ENCODE results near the gene KRT3.
"Not testable (repeated sequence)": the region's sequence is repeated elsewhere in the genome, so short reads cannot be mapped to it uniquely, and the experiment has no call there.

Gene KRT3

DNA sequence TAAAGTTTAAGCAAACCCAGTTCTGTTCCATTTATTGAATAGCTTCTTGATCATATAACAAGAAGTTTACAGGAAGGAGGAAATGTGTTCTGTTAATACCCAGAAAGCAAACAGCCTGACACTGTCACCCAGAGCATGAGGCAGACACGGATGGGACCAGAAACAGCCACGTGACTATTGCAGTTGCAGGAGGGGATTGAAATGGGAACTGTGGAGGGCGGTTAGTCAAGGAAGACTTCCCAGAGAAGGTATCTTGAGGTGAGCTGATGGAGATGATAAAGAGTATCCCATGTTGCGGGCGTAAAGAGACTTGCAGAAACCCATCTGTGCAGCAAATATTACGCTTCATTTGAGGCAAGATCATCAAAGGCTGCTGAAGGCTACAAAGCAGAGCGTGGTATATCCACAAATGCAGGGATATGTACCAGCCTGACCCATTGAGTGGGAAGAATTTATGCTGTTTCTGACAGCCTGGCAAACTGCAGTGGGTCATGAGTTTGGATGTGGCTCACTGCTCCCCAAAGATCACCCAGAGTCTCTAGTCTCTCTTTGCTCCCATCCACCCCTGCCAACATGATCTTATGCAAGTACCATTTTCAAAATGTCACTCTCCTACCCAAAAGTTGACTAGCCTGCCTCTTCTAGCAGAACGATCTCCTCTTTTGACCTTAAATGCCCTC lies 39.5 kb downstream of the KRT3 start:
- no peak for DNase-seq

DNA sequence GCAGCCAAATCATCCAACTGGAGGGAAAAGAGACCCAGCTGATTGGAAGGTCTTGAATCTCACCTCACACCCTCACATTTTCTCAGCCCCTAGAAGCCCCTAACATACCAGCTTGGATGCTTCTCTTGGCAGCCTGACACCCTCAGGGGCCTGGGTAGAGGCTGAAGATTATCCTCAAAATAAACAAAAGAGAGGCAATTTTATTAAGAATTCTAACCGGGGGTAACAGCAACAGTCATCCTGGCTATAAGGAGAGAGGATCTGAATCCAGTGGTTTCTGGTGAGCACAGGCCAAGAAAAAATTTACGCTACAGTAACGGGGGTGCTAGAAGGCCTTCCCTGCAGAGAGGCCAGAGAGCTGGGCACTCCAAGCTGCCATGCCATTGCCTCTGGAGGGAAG lies 40.4 kb downstream of the KRT3 start:
- no peak for DNase-seq

DNA sequence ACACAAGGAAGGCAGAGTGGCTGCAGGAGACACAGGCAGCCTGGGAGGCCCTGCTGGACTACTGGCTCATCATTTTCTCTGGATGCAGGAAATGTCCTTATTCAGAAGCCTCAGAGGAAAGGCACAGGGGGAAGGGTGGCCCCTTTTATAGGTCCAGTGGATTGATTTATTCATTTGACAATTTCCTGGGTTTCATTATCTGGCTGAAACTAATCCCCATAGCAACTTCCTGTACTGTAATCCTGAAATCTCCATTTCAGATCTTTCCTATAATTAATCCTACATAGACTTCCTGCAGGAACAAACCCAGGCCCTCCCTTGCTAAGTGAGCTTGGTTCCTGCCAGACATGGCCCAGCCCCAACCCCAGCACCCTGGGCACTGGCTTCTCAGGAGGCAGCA lies 41.8 kb downstream of the KRT3 start:
- no peak for DNase-seq

DNA sequence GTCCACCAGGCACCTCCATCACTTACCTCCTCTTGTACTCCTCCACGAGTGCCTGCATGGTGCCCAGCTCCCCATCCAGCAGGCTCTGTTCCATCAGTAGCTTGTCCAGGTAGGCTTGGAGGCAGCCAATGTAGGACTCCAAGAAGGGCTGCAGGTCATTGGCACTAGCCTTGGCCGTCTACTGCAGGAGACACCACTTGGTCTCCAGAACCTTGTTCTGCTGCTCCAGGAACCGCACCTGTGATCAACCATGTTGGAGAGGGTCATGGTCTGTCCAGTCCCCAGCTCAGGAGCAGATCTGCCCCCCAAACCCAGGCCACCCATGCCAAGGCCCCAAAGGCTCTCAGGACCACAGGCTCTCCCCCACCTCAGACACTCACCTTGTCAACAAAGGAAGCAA lies 42.6 kb downstream of the KRT3 start:
- no peak for DNase-seq

DNA sequence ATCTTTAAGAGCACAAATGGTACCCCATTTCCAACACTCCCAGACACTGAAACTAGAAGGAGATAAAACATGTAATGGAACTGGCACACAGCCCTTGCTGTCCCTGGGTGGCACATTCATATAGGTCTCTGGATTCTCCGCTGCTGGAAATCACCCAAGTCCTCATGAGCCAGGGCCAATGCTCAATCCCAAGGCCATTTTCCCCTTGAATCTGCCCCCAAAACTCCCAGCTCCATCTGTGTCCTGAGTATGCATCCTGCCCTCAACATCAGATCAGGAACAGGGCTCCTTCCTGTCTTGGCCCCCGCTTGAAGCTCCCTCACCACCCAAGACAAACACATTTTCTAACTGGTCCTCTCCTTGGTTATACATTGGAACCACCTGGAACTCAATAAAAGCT lies 43.4 kb downstream of the KRT3 start:
- no peak for DNase-seq

DNA sequence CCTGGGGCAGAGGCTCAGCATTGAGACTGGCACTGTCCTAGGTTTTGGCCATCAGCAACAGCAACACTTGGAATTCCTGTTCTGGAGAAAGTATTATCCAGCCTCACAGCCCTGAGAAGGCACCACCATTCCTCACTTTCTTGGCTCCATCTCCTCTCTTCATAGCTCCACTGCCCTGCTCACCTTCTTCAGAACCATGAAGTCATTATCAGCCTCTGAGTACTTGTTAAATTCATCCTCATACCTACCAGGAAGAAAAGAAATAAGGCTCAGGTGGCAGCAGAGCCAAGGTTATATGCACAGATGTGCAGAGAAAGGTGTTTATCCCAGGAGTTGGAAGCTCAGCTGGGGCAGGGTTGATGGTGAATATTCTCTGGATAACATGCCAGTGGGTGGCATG lies 44.1 kb downstream of the KRT3 start:
- no peak for DNase-seq

DNA sequence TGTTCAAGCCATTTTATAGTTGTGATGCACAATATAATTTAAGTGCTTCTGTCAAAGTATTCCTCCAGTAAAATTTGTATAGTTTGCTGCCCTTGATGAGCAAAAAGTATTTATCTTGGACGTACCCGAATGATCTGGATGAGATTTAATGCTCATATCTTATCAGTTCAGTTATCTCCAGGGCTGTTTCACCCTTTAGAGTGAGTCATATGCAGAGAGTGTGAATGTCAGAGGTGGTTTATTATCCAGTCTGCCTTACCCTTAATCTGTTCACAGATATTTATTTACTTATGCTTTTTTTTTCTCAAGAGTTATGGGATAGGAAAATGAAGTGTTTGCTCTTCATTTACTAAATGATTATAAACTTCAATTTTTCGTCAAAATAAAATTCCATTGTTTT lies 45.4 kb downstream of the KRT3 start:
- not testable (repeated sequence) for DNase-seq

DNA sequence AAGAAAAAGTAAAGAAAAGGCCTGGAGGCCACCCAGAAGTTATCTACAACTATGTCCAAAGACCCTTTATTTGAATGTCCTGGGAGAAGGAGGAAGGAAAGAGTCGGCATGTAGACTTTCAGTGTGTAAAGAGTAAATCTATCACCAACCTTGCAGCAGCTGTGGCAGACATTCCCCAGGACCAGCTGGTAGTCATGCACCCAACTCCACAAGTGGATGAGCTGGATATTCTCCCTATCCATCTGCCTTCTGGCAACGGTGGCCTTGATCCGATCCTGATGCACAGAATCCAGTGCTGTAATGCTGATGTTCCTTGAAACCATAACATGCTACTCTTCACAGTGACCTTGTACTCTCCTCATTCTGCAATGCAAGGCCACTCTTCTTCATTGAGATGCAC lies 46.1 kb downstream of the KRT3 start:
- DNase-seq: no peak

DNA sequence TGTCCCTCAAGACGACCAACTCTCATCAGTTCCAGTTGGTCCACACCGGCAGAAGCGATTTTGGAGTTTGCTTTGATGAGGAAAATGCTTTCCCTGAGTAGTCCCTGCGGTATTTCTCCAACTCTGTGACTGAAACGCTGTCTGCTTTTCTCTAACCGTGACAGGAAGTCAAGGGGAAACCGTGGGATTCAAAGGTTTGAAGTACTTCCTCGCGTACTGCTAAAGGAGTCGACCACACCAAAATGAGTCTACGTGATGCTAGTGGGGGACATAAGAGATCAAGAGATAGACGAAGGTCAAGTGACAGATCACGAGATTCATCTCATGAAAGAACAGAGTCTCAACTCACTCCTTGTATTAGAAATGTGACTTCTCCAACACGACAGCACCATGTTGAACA lies 47.3 kb downstream of the KRT3 start:
- no peak for DNase-seq

DNA sequence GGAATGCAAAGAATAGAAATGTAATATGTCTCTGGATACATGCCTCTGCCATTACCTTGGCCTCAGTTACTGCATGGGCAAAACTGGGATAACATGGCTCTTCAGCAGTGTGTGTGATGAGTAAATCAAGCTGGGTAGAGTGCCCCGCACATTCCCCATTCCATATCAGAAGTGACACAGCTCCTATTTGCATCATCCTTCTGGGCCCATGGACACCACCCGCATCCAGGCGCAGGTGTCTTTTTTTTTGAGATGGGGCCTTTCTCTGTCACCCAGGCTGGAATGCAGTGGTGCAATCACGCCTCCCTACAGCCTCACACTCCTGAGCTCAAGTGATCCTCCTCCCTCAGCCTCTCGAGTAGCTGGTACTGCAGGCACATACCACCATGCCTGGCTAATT lies 50.4 kb downstream of the KRT3 start:
- DNase-seq: no peak

DNA sequence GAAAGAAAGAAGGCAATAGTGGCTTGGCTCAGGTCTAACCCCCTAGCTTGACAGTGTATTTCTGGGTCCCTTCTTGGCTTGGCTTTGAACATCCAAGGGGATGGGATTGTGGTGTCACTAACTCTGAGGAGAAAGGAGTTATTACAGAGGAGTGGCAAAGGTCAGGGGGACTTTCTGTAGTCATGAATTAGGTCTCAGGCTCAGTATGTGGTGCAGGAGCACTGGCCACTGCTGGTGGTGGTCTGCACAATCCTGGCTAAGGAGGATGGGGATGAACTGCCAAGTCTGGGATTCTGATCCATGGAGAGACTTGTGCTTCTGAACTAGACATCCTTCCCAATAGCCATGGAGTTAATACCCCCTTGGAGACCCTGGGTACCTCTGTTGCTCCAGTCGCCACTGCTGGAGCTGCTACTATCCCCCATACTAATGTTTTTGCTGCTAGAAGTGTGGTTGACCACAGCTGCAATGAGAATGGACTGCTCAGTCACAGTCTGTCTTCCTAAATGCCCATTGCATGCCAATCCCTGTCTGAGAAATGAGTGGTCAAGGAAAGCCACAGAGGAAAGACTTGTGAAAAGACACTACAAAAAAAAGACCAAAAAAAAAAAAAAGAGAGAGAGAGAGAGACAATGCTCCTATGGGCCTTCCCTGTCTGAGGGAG lies 51.3 kb downstream of the KRT3 start:
- DNase-seq: no peak

DNA sequence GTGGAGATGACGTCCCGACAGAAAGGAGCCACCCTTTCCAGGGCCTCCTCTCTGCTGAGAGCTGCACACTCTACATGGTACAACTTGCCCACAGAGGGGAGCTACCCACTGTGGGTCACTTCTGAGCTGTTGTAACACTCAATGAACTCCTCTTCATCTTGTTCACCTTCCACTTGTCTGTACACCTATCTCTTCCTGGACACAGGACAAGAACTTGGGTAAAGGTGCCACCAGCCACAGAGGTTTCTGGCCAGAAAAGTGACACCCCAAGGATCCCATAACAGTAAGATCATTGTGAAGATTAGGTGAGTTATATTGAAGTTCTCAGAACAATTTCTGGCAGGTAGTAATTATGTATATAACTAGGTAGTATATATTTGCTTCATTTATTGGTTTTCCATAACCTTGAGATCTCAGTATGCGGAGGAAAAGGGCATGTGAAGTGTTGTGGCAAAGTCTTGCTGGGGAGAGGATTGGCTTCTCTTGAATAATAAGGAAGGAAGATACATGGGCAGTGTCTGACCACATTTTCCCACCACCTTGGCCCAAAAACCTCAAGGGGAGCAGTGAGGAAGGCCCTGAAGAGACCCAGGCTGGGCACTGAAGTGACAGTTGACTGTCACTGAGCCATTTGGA lies 53.0 kb downstream of the KRT3 start:
- DNase-seq: no peak

DNA sequence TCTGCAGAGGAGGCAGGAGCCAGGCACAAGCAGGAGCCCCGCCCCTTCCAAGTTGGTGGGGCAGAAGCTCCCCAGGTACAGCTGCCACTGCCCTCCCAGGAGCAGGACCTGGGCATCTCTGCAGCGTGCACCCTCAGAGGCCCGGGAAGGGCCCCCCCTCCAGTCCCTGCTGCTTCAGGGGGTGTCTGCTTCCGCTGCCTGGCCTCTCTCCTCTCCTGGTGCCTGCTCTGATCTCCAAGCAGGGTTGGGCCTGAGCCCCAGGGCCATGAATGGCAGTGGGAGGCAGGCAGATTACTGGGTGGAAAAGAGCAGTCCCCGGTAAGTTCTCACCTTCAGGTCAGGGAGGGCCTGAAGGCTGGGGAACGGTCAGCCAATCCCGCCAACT lies 53.7 kb downstream of the KRT3 start:
- no peak for DNase-seq

DNA sequence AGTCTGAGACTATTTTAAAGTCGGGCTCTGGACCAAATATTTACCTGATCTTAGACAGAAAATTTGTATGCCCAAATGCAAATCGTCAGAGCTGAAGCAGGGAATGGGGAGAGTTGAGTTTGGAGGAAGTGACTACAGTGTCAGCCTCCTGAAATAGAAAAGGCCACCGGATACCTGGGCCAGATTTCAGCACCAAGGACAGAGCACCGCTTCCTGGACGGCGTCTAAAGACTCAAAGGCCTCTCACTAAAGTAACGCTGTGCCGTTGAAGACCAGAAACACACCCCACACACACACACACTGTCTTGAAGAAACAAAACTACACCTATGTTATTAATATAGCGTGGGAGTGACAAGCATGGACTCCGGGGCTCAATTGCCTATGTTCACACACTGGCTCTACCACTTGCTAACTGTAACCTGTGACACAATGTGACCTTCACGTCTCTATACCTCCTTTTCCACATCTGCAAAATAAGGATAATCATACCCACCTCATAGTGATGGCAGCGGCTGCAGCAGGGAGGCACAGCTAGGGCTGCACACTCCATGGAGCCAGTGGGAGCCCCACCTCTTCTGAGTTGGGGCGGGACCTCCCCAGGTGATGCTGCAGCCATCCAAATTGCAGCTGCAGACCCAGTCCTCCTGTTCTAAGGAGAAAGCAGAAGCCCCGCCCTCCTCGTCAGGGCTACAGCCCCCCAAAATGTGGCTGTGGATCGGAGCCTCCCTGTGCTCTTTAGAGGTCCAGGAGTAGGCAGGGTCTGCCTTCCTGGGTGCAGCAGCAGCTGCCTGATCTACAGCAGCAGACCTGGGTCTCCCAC lies 54.3 kb downstream of the KRT3 start:
- DNase-seq: peak; percentile 81

DNA sequence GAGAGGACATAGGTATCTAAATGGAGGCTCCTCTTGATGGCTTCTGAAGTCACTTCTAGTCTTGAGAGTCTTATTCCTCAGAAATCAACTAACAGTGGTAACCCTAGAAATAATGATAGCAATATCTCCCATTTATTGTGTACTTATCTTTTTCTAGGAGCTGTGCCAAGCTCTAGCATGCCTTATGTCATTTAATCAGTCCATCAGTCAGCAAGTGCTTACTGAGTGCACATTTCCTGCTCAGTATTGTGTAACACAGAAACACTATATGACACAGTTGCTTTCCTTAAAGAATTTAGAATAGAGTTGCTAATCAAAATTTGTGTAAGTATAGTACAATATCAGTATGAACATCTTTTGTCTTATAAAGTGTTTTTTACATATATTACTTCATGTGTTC lies 55.3 kb downstream of the KRT3 start:
- no peak for DNase-seq

DNA sequence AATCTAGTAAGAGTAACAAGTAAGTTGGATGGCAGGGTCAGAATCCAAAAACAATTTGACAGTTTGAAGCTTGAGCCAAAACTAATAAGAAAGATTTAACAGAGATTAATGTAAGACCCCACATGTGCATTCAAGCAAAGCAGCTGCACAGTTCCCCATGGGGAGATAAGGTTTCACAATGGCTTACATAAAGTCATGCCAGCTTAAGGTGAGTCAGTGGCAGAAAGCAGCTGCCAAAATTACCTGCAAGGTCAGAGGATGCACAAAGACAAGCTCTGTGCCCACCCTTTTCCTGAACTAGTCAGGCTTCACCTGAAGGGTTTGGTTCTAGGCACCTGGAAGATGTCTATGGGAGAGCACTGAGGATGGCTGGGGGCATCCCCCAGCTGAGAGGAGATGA lies 56.0 kb downstream of the KRT3 start:
- no peak for DNase-seq

All from stimulated activated CD8-positive, alpha-beta memory T cell treated with anti-CD3 and anti-CD28 coated beads, Interleukin-4, amount 100 ng/mL, for 48 hours (primary cell).